ENCODE measurements around the gene ELOF1.

The ELOF1 gene

GRCh38 chr19:11528551-11529341 lies 30.3 kb downstream of the ELOF1 start, which contains the start of gene ECSIT:
Gene ECSIT, minus strand, starts transcription at chr19:11529134. Its CDS starts 9,964 bp downstream, at chr19:11519170.
- H3K27me3 ChIP-seq (ENCODE audit: control insufficient read depth, low read length) = no peaks in the 10 kb centered on the region
- H3K27ac ChIP-seq (ENCODE audit: low read depth, low read length) = peak within 1 kb of the TSS; percentile 50
- H3K9me2 ChIP-seq (replicated peaks; ENCODE audit: control insufficient read depth, low read length) = no peaks in the 10 kb centered on the region
- H3K9me3 ChIP-seq (ENCODE audit: control insufficient read depth, insufficient read depth, low read length) = no peaks in the 10 kb centered on the region
- TF ChIP-seq EZH2phosphoT487 (IDR thresholded peaks at IDR 0.05; ENCODE audit: borderline replicate concordance, low read length) = no peak
- no peak for TF ChIP-seq CTCF (IDR thresholded peaks at IDR 0.05; ENCODE audit: low read depth, low read length, poor library complexity, severe bottlenecking)
- H3K4me2 ChIP-seq (ENCODE audit: low read length) = peak within 1 kb of the TSS; percentile 79
- H3K79me2 ChIP-seq (ENCODE audit: control insufficient read depth, low read length) = peaks cover 34% of the 10 kb centered on the region
- peaks cover 5% of the 10 kb centered on the region; the same call in 1 of the 2 replicates for H3K36me3 ChIP-seq (ENCODE audit: control insufficient read depth, low read length)
- H3K4me1 ChIP-seq (ENCODE audit: control insufficient read depth, low read length) = peaks cover 16% of the 10 kb centered on the region
- no peaks in the 10 kb centered on the region for H4K20me1 ChIP-seq (ENCODE audit: control insufficient read depth, insufficient read depth, low read depth, low read length)
- peaks cover 3% of the 10 kb centered on the region; the same call in 1 of the 2 replicates for H3F3A ChIP-seq (ENCODE audit: control insufficient read depth, insufficient read depth)
- H3K4me3 ChIP-seq (ENCODE audit: low read length) = peak within 1 kb of the TSS; percentile 83

GRCh38 chr19:11519138-11519537 lies 39.9 kb downstream of the ELOF1 start:
- Histone ChIP-seq H3K27ac (ENCODE audit: low read depth, low read length) (no peak overlapping the region), H3K4me2 (ENCODE audit: low read length) (no peak overlapping the region), H3K9me3 (ENCODE audit: control insufficient read depth, insufficient read depth, low read length) (no peaks in the 10 kb centered on the region), H3K4me3 (ENCODE audit: low read length) (no peak overlapping the region), H3K27me3 (ENCODE audit: control insufficient read depth, low read length) (no peaks in the 10 kb centered on the region), H4K20me1 (ENCODE audit: control insufficient read depth, insufficient read depth, low read depth, low read length) (no peaks in the 10 kb centered on the region), H3K36me3 (ENCODE audit: control insufficient read depth, low read length) (peaks cover 25% of the 10 kb centered on the region), H3F3A (ENCODE audit: control insufficient read depth, insufficient read depth) (no peaks in the 10 kb centered on the region), H3K79me2 (ENCODE audit: control insufficient read depth, low read length) (peaks cover 11% of the 10 kb centered on the region), H3K4me1 (ENCODE audit: control insufficient read depth, low read length) (no peaks in the 10 kb centered on the region), H3K9me2 (replicated peaks; ENCODE audit: control insufficient read depth, low read length) (no peaks in the 10 kb centered on the region)
- TF ChIP-seq EZH2phosphoT487 (IDR thresholded peaks at IDR 0.05; ENCODE audit: borderline replicate concordance, low read length) = no peak
- no peak for TF ChIP-seq CTCF (IDR thresholded peaks at IDR 0.05; ENCODE audit: low read depth, low read length, poor library complexity, severe bottlenecking)

- Histone ChIP-seq H3F3A (ENCODE audit: control insufficient read depth, insufficient read depth) (no peaks in the 10 kb centered on the region), H3K4me3 (ENCODE audit: low read length) (no peak overlapping the region), H3K9me2 (replicated peaks; ENCODE audit: control insufficient read depth, low read length) (no peaks in the 10 kb centered on the region), H3K36me3 (ENCODE audit: control insufficient read depth, low read length) (peaks cover 26% of the 10 kb centered on the region), H3K27me3 (ENCODE audit: control insufficient read depth, low read length) (no peaks in the 10 kb centered on the region), H4K20me1 (ENCODE audit: control insufficient read depth, insufficient read depth, low read depth, low read length) (no peaks in the 10 kb centered on the region), H3K9me3 (ENCODE audit: control insufficient read depth, insufficient read depth, low read length) (no peaks in the 10 kb centered on the region), H3K79me2 (ENCODE audit: control insufficient read depth, low read length) (no peaks in the 10 kb centered on the region), H3K4me1 (ENCODE audit: control insufficient read depth, low read length) (no peaks in the 10 kb centered on the region), H3K4me2 (ENCODE audit: low read length) (no peak overlapping the region), H3K27ac (ENCODE audit: low read depth, low read length) (no peak overlapping the region)
- no peak for TF ChIP-seq EZH2phosphoT487 (IDR thresholded peaks at IDR 0.05; ENCODE audit: borderline replicate concordance, low read length)
These were observed 45.1 kb downstream of the ELOF1 start for GRCh38 chr19:11513946-11514345.

GRCh38 chr19:11510444-11510843 lies 48.6 kb downstream of the ELOF1 start:
- H3K4me1 ChIP-seq (ENCODE audit: control insufficient read depth, low read length) = peaks cover 18% of the 10 kb centered on the region

More at GRCh38 chr19:11510444-11510843, 48.6 kb downstream of the ELOF1 start:
- no peaks in the 10 kb centered on the region for H3F3A ChIP-seq (ENCODE audit: control insufficient read depth, insufficient read depth)
- H3K4me3 ChIP-seq (ENCODE audit: low read length) = no peak overlapping the region
- no peaks in the 10 kb centered on the region for H3K9me3 ChIP-seq (ENCODE audit: control insufficient read depth, insufficient read depth, low read length)
- H4K20me1 ChIP-seq (ENCODE audit: control insufficient read depth, insufficient read depth, low read depth, low read length) = no peaks in the 10 kb centered on the region
- peaks cover 27% of the 10 kb centered on the region for H3K36me3 ChIP-seq (ENCODE audit: control insufficient read depth, low read length)
- no peak for TF ChIP-seq EZH2phosphoT487 (IDR thresholded peaks at IDR 0.05; ENCODE audit: borderline replicate concordance, low read length)
- TF ChIP-seq CTCF (IDR thresholded peaks at IDR 0.05; ENCODE audit: low read depth, low read length, poor library complexity, severe bottlenecking) = no peak
- H3K4me2 ChIP-seq (ENCODE audit: low read length) = no peak overlapping the region
- H3K27me3 ChIP-seq (ENCODE audit: control insufficient read depth, low read length) = no peaks in the 10 kb centered on the region
- peaks cover 18% of the 10 kb centered on the region for H3K79me2 ChIP-seq (ENCODE audit: control insufficient read depth, low read length)
- H3K27ac ChIP-seq (ENCODE audit: low read depth, low read length) = no peak overlapping the region
- no peaks in the 10 kb centered on the region for H3K9me2 ChIP-seq (replicated peaks; ENCODE audit: control insufficient read depth, low read length)
